ENCODE data around the gene ACTG2.
A peak's percentile ranks its signal among the peaks of the same experiment; 100 is the strongest.

Gene ACTG2

GRCh38 chr2:73892631-73893329 lies at the start of gene ACTG2:
TSS of gene ACTG2 (plus strand) at chr2:73893008. CDS start at chr2:73901312, 8,304 bp downstream.
- no peaks in the 10 kb centered on the region for H3K36me3 ChIP-seq (ENCODE audit: control insufficient read depth in 5 of 5, insufficient read depth in 5 of 5, low read length in 5 of 5)
- peaks cover 0 to 2% (median 0%) of the 10 kb centered on the region in 5 donors for H3K27me3 ChIP-seq (ENCODE audit: control insufficient read depth in 5 of 5, insufficient read depth in 4 of 5, low read length in 5 of 5)
- no peaks in the 10 kb centered on the region for H3K9me3 ChIP-seq (ENCODE audit: control insufficient read depth in 5 of 5, low read length in 5 of 5)
- H3K4me1 ChIP-seq (ENCODE audit: control insufficient read depth in 5 of 5, insufficient read depth in 5 of 5, low read length in 5 of 5): peaks cover 2 to 13% (median 4%) of the 10 kb centered on the region in 5 donors
- H3K9ac ChIP-seq (ENCODE audit: low read length in 5 of 5): no peak within 1 kb of the TSS
- no peak within 1 kb of the TSS for H3K27ac ChIP-seq (ENCODE audit: low read depth, low read length)
- H3K4me3 ChIP-seq (ENCODE audit: low read depth in 1 of 5, low read length in 5 of 5): no peak within 1 kb of the TSS

GRCh38 chr2:73844087-73844486 lies 48.7 kb upstream of the ACTG2 start:
- Histone ChIP-seq H3K27ac (ENCODE audit: low read depth, low read length) (no peak overlapping the region), H3K4me1 (ENCODE audit: control insufficient read depth in 5 of 5, insufficient read depth in 5 of 5, low read length in 5 of 5) (no peaks in the 10 kb centered on the region), H3K36me3 (ENCODE audit: control insufficient read depth in 5 of 5, insufficient read depth in 5 of 5, low read length in 5 of 5) (peaks cover 35 to 53% (median 42%) of the 10 kb centered on the region in 5 donors), H3K4me3 (ENCODE audit: low read depth in 1 of 5, low read length in 5 of 5) (no peak overlapping the region), H3K9ac (ENCODE audit: low read length in 5 of 5) (peak overlapping the region in 1 of 5 donors; percentile 38), H3K9me3 (ENCODE audit: control insufficient read depth in 5 of 5, low read length in 5 of 5) (no peaks in the 10 kb centered on the region), H3K27me3 (ENCODE audit: control insufficient read depth in 5 of 5, insufficient read depth in 4 of 5, low read length in 5 of 5) (no peaks in the 10 kb centered on the region)

GRCh38 chr2:73850009-73850408 lies 42.8 kb upstream of the ACTG2 start:
- H3K4me3 ChIP-seq (ENCODE audit: low read depth in 1 of 5, low read length in 5 of 5): no peak overlapping the region
- peaks cover 52 to 100% (median 90%) of the 10 kb centered on the region in 5 donors for H3K36me3 ChIP-seq (ENCODE audit: control insufficient read depth in 5 of 5, insufficient read depth in 5 of 5, low read length in 5 of 5)
- H3K9me3 ChIP-seq (ENCODE audit: control insufficient read depth in 5 of 5, low read length in 5 of 5): no peaks in the 10 kb centered on the region
- no peak overlapping the region for H3K27ac ChIP-seq (ENCODE audit: low read depth, low read length)
- no peaks in the 10 kb centered on the region for H3K4me1 ChIP-seq (ENCODE audit: control insufficient read depth in 5 of 5, insufficient read depth in 5 of 5, low read length in 5 of 5)
- H3K9ac ChIP-seq (ENCODE audit: low read length in 5 of 5): no peak overlapping the region
- no peaks in the 10 kb centered on the region for H3K27me3 ChIP-seq (ENCODE audit: control insufficient read depth in 5 of 5, insufficient read depth in 4 of 5, low read length in 5 of 5)

DNA sequence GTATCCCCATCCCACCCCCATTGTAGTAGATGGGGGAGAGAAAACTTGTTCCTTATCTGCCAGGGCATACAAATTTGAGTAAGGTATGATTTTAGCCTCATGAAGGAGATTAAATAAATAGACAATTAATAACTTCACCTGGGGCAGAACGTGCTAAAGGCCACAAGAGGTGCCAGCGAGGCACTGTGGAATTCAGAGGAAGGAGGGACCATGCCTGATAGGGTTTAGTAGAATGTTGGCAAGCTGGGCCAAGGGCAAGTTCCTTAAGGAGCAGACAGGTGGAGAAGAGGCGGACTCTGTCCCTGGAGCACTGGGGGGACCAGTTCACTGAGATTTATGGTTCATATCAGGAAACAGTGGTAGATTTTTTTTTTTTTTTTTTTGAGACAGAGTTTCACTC lies 41.5 kb upstream of the ACTG2 start:
- H3K9ac ChIP-seq (ENCODE audit: low read length in 5 of 5): no peak overlapping the region
- H3K9me3 ChIP-seq (ENCODE audit: control insufficient read depth in 5 of 5, low read length in 5 of 5): no peaks in the 10 kb centered on the region
- H3K4me3 ChIP-seq (ENCODE audit: low read depth in 1 of 5, low read length in 5 of 5): no peak overlapping the region
- H3K27ac ChIP-seq (ENCODE audit: low read depth, low read length): no peak overlapping the region
- H3K36me3 ChIP-seq (ENCODE audit: control insufficient read depth in 5 of 5, insufficient read depth in 5 of 5, low read length in 5 of 5): peaks cover 60 to 100% (median 92%) of the 10 kb centered on the region in 5 donors
- H3K27me3 ChIP-seq (ENCODE audit: control insufficient read depth in 5 of 5, insufficient read depth in 4 of 5, low read length in 5 of 5): no peaks in the 10 kb centered on the region
- H3K4me1 ChIP-seq (ENCODE audit: control insufficient read depth in 5 of 5, insufficient read depth in 5 of 5, low read length in 5 of 5): no peaks in the 10 kb centered on the region

GRCh38 chr2:73852020-73852419 lies 40.8 kb upstream of the ACTG2 start:
- Histone ChIP-seq H3K9ac (ENCODE audit: low read length in 5 of 5) (no peak overlapping the region), H3K27ac (ENCODE audit: low read depth, low read length) (no peak overlapping the region), H3K9me3 (ENCODE audit: control insufficient read depth in 5 of 5, low read length in 5 of 5) (no peaks in the 10 kb centered on the region), H3K36me3 (ENCODE audit: control insufficient read depth in 5 of 5, insufficient read depth in 5 of 5, low read length in 5 of 5) (peaks cover 62 to 100% (median 92%) of the 10 kb centered on the region in 5 donors), H3K4me3 (ENCODE audit: low read depth in 1 of 5, low read length in 5 of 5) (no peak overlapping the region), H3K4me1 (ENCODE audit: control insufficient read depth in 5 of 5, insufficient read depth in 5 of 5, low read length in 5 of 5) (no peaks in the 10 kb centered on the region), H3K27me3 (ENCODE audit: control insufficient read depth in 5 of 5, insufficient read depth in 4 of 5, low read length in 5 of 5) (no peaks in the 10 kb centered on the region)

DNA sequence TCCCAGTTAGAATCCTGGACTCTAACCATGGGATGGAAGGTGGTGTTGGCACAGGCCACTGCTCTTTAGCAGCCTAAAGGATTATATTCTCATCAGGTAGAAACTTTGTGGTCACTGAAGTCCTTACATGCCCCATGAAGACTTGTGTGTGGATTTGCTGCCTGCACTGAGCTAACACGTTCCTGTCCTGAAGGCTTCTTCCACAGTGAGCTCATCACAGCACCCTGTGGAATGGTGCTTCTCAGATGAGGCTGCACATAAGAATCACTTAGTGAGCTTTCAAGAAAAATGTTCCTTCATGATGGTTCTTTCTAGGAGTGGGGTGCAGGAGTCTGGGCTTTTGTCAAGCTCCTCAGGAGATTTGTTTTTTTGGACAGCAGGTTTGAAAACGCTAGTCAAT lies 37.3 kb upstream of the ACTG2 start:
- Histone ChIP-seq H3K36me3 (ENCODE audit: control insufficient read depth in 5 of 5, insufficient read depth in 5 of 5, low read length in 5 of 5) (peaks cover 58 to 89% (median 85%) of the 10 kb centered on the region in 5 donors), H3K27ac (ENCODE audit: low read depth, low read length) (no peak overlapping the region), H3K9ac (ENCODE audit: low read length in 5 of 5) (no peak overlapping the region), H3K4me3 (ENCODE audit: low read depth in 1 of 5, low read length in 5 of 5) (no peak overlapping the region), H3K27me3 (ENCODE audit: control insufficient read depth in 5 of 5, insufficient read depth in 4 of 5, low read length in 5 of 5) (no peaks in the 10 kb centered on the region), H3K4me1 (ENCODE audit: control insufficient read depth in 5 of 5, insufficient read depth in 5 of 5, low read length in 5 of 5) (no peaks in the 10 kb centered on the region), H3K9me3 (ENCODE audit: control insufficient read depth in 5 of 5, low read length in 5 of 5) (no peaks in the 10 kb centered on the region)

DNA sequence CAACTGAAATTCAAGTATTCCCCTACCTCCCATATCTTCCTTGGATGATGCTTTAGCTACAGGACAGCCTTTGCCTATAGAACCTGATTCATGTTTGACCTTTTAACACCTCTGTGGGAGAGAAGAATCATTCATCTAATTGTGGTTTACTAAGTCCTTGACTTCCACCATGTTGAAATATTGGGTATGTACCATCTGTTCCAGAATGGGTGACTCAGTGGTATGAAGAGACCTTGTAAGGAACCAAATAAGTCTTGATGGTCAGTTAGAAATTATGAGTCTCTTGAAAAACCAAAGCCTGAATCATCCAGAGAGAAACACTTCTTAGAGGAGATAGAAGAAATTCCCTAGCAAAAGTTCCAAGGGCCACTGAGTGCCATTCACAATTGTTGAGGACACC lies 36.6 kb upstream of the ACTG2 start:
- Histone ChIP-seq H3K4me3 (ENCODE audit: low read depth in 1 of 5, low read length in 5 of 5) (no peak overlapping the region), H3K27ac (ENCODE audit: low read depth, low read length) (no peak overlapping the region), H3K4me1 (ENCODE audit: control insufficient read depth in 5 of 5, insufficient read depth in 5 of 5, low read length in 5 of 5) (no peaks in the 10 kb centered on the region), H3K27me3 (ENCODE audit: control insufficient read depth in 5 of 5, insufficient read depth in 4 of 5, low read length in 5 of 5) (no peaks in the 10 kb centered on the region), H3K36me3 (ENCODE audit: control insufficient read depth in 5 of 5, insufficient read depth in 5 of 5, low read length in 5 of 5) (peaks cover 58 to 88% (median 85%) of the 10 kb centered on the region in 5 donors), H3K9ac (ENCODE audit: low read length in 5 of 5) (no peak overlapping the region), H3K9me3 (ENCODE audit: control insufficient read depth in 5 of 5, low read length in 5 of 5) (no peaks in the 10 kb centered on the region)

DNA sequence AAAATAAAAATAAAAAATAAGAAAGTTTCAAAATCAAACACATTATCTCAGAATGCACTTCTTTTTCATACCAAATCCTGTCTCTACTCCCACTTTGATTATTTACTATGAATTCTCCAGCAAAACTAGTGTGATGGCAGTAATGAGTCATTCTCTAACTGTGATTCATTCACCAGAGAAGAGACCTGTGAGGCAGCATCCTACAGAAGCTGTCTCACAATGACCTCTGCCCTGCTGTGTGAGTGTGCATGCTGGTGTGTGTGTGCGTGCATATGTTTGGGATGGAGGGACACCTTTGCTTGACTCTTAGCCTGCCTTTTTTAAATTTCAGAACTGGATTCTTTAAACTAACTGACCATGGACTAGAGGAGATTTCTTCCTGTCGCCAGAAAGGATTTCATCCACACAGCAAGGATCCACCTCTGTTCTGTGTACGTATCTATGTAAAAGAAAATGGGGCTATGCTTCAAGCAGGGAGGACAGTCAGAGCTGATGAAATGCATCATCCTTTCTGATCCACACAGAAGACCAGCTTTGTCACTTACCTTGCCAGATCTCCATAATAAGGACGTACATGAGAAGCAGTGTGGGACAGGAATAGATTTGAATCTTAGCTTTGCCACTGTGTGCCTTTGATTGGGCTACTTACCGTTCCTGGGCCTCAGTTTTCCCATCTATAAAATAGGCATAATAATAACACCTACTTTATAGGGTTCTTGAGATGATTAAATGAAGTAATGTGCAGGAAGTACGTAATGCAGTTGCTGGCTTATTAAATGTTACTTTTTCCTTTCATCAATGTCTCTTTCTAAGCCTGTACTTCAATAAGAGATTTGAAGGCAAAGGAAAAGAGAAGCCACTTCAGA lies 32.9 kb upstream of the ACTG2 start:
- H3K27ac ChIP-seq (ENCODE audit: low read depth, low read length): no peak overlapping the region

DNA sequence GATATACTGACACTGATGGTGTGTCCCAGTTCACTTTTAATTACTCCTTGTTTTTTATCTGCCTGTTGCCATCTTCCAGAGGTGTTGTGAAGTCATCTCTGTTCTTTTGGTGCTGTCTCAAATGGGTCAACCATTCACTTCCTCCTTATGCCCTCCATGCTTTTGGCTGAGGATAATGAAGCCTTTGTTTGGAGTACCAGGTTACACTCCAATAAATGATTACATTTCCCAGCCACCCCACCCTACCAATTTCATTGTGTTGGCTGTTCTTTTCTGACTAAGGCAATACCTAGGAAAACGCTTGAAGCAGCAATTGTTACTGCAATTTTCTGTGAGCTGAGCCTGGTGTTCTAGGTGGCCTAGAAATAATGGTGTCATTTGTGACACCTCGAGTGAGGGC lies 29.8 kb upstream of the ACTG2 start:
- Histone ChIP-seq H3K4me3 (ENCODE audit: low read depth in 1 of 5, low read length in 5 of 5) (no peak overlapping the region), H3K9me3 (ENCODE audit: control insufficient read depth in 5 of 5, low read length in 5 of 5) (no peaks in the 10 kb centered on the region), H3K4me1 (ENCODE audit: control insufficient read depth in 5 of 5, insufficient read depth in 5 of 5, low read length in 5 of 5) (no peaks in the 10 kb centered on the region), H3K36me3 (ENCODE audit: control insufficient read depth in 5 of 5, insufficient read depth in 5 of 5, low read length in 5 of 5) (peaks cover 62 to 78% (median 75%) of the 10 kb centered on the region in 5 donors), H3K27me3 (ENCODE audit: control insufficient read depth in 5 of 5, insufficient read depth in 4 of 5, low read length in 5 of 5) (no peaks in the 10 kb centered on the region), H3K27ac (ENCODE audit: low read depth, low read length) (no peak overlapping the region), H3K9ac (ENCODE audit: low read length in 5 of 5) (no peak overlapping the region)

More for the DNA sequence above, 32.9 kb upstream of the ACTG2 start:
- Histone ChIP-seq H3K4me3 (ENCODE audit: low read depth in 1 of 5, low read length in 5 of 5) (no peak overlapping the region), H3K9ac (ENCODE audit: low read length in 5 of 5) (no peak overlapping the region), H3K27me3 (ENCODE audit: control insufficient read depth in 5 of 5, insufficient read depth in 4 of 5, low read length in 5 of 5) (no peaks in the 10 kb centered on the region), H3K36me3 (ENCODE audit: control insufficient read depth in 5 of 5, insufficient read depth in 5 of 5, low read length in 5 of 5) (peaks cover 64 to 85% (median 82%) of the 10 kb centered on the region in 5 donors), H3K9me3 (ENCODE audit: control insufficient read depth in 5 of 5, low read length in 5 of 5) (no peaks in the 10 kb centered on the region), H3K4me1 (ENCODE audit: control insufficient read depth in 5 of 5, insufficient read depth in 5 of 5, low read length in 5 of 5) (no peaks in the 10 kb centered on the region)

Measured in subcutaneous abdominal adipose tissue (tissue), 5 donors.